Ovary (tissue), 3 donors: ENCODE results near the gene IQSEC1.

Experiments used
- CTCF ChIP-seq, 3 donors: fragments of 450-650 bp in 2 of 3; fragments of 200-600 bp in 1 of 3; IDR thresholded peaks; one replicate each; pipeline versions ENCODE4 v1.5.1 to v1.8.0; 2016 to 2022; ENCODE audit warnings: antibody characterized with exemption in 3 of 3, mild to moderate bottlenecking in 1 of 3
- EP300 ChIP-seq: sonication (generic); formaldehyde crosslinking; IDR thresholded peaks from one replicate; pipeline ENCODE4 v1.6.1; 2017; ENCODE audit warnings: antibody characterized with exemption
- POLR2A ChIP-seq: fragments of 450-650 bp; IDR thresholded peaks from one replicate; pipeline ENCODE4 v1.6.1; 2017; ENCODE audit warnings: antibody characterized with exemption, mild to moderate bottlenecking, moderate library complexity
- donor health status: DM: no; HTN: no; CAD: no.

GRCh38 chr3:12856626-12857025 lies 216.6 kb downstream of the IQSEC1 start:
- TF ChIP-seq CTCF (IDR thresholded peaks at IDR 0.05) (no peak), EP300 (no peak), POLR2A (no peak)
